NCI-H2081 (cell line): ENCODE data around the gene ADPRM.
A peak's percentile ranks its signal among the peaks of the same experiment; 100 is the strongest.
"Not testable (repeated sequence)": the region's sequence is repeated elsewhere in the genome, so short reads cannot be mapped to it uniquely, and the experiment has no call there.

ENCODE experiments used
- DNase-seq, 2 experiments: peaks; one replicate each; lab custom pipeline; 2025; lab: John Stamatoyannopoulos, UW

Gene ADPRM

GRCh38 chr17:10699856-10700255, 2.5 kb downstream of the ADPRM start:
- DNase-seq, result no peak

- DNase-seq, result no peak
Measured at GRCh38 chr17:10702574-10702973, 5.2 kb downstream of the ADPRM start.

GRCh38 chr17:10705727-10706126, 8.3 kb downstream of the ADPRM start:
- no peak for DNase-seq

- no peak for DNase-seq
Measured at GRCh38 chr17:10713318-10713717, 15.9 kb downstream of the ADPRM start.

GRCh38 chr17:10716218-10716617, 18.8 kb downstream of the ADPRM start:
- DNase-seq, result no peak

- no peak for DNase-seq
Measured at GRCh38 chr17:10718547-10718946, 21.2 kb downstream of the ADPRM start.

GRCh38 chr17:10724546-10725195, 27.3 kb downstream of the ADPRM start:
- no peak for DNase-seq

GRCh38 chr17:10725262-10725661, 27.9 kb downstream of the ADPRM start:
- no peak for DNase-seq

GRCh38 chr17:10726196-10726595, 28.8 kb downstream of the ADPRM start:
- DNase-seq, result no peak

- no peak for DNase-seq
Measured at GRCh38 chr17:10727192-10727591, 29.8 kb downstream of the ADPRM start.

GRCh38 chr17:10728331-10728892, 31.0 kb downstream of the ADPRM start:
- no peak for DNase-seq

GRCh38 chr17:10729334-10730193, 32.2 kb downstream of the ADPRM start, which contains the start of gene TMEM220:
TSS of gene TMEM220 (minus strand) at chr17:10730023. CDS start at chr17:10729851, 172 bp downstream.
- DNase-seq, result no peak

GRCh38 chr17:10730247-10730646, 32.9 kb downstream of the ADPRM start:
- DNase-seq, result not testable (repeated sequence)

- no peak for DNase-seq
Measured at GRCh38 chr17:10731408-10731879, 34.0 kb downstream of the ADPRM start.

- not testable (repeated sequence) for DNase-seq
Measured at GRCh38 chr17:10732121-10732520, 34.7 kb downstream of the ADPRM start.

GRCh38 chr17:10733666-10734065, 36.3 kb downstream of the ADPRM start:
- no peak for DNase-seq

- no peak for DNase-seq
Measured at GRCh38 chr17:10735251-10735650, 37.9 kb downstream of the ADPRM start.

- no peak for DNase-seq
Measured at GRCh38 chr17:10735821-10736220, 38.4 kb downstream of the ADPRM start.

GRCh38 chr17:10737168-10737622, 39.8 kb downstream of the ADPRM start:
- peak; percentile 4 to 20 for DNase-seq

- DNase-seq, result no peak
Measured at GRCh38 chr17:10737736-10738135, 40.3 kb downstream of the ADPRM start.

- DNase-seq, result no peak
Measured at GRCh38 chr17:10738521-10739258, 41.3 kb downstream of the ADPRM start.

GRCh38 chr17:10739386-10739785, 42.0 kb downstream of the ADPRM start:
- no peak for DNase-seq
